ENCODE measurements around the gene LAT. TPM values are rescaled to one million over a fixed set of nuclear protein-coding genes. Genes with fewer than 3 reads are reported as not detected.
"Not testable (repeated sequence)": the region's sequence is repeated elsewhere in the genome, so short reads cannot be mapped to it uniquely, and the experiment has no call there.

Gene LAT
- total RNA-seq, 1 donor from 2014 or later, result 8.5 TPM

DNA sequence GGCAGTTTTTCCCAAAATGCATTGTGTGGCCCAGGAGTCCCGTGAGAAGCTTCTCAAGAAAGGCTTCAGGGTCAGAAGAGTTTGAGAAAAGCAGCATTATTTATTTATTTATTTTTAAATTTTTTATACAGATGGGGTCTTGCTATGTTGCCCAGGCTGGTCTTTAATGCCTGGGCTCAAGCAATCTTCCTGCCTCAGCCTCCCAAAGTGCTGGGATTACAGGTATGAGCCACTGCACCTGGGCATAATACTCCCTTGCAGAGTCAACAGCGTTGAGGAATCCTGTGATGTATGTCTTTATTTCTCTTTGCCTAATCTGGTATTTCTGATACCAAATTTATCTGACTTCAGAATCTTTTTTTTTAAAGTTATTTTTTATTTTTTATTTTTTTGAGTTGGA, 15.2 kb downstream of the LAT start:
- Mint-ChIP-seq H3K4me1 (ENCODE audit: unreplicated experiment) (no peaks in the 10 kb centered on the region), H3K27ac (no peak overlapping the region), H3K4me3 (no peak overlapping the region), H3K9me3 (no peaks in the 10 kb centered on the region), H3K36me3 (no peaks in the 10 kb centered on the region), H3K27me3 (peaks cover 34% of the 10 kb centered on the region)
- no peak for DNase-seq (ENCODE audit: extremely low spot score, unreplicated experiment)
- TF ChIP-seq, protein P1, sequence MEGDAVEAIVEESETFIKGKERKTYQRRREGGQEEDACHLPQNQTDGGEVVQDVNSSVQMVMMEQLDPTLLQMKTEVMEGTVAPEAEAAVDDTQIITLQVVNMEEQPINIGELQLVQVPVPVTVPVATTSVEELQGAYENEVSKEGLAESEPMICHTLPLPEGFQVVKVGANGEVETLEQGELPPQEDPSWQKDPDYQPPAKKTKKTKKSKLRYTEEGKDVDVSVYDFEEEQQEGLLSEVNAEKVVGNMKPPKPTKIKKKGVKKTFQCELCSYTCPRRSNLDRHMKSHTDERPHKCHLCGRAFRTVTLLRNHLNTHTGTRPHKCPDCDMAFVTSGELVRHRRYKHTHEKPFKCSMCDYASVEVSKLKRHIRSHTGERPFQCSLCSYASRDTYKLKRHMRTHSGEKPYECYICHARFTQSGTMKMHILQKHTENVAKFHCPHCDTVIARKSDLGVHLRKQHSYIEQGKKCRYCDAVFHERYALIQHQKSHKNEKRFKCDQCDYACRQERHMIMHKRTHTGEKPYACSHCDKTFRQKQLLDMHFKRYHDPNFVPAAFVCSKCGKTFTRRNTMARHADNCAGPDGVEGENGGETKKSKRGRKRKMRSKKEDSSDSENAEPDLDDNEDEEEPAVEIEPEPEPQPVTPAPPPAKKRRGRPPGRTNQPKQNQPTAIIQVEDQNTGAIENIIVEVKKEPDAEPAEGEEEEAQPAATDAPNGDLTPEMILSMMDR (conservative IDR thresholded peaks at IDR 0.05), result no peak

DNA sequence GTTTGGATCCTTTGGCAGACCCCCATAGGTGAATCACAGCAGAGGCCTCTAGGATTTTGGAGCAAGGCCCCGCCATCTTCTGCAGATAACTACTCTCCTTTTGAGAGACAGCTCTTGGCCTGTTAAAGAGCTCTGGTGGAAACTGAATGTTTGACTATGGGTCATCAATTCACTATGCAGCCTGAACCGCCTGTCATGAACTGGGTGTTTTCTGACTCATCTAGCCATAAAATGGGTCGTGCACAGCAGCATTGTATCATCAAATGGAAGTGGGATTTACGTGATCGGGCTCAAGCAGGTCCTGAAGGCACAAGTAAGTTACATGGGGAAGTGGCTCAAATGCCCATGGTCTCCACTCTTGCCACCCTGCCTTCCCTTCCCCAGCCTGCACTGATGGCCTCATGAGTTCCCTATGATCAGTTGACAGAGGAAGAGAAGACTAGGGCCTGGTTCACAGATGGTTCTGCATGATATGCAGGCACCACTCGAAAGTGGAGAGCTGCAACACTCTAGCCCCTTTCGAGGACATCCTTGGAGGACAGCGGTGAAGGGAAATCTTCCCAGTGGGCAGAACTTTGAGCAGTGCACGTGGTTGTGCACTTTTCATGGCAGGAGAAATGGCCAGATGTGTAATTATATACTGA, 19.8 kb downstream of the LAT start:
- not testable (repeated sequence) for H3K9me3 Mint-ChIP-seq; DNase-seq (ENCODE audit: extremely low spot score, unreplicated experiment); H3K4me3 Mint-ChIP-seq; H3K4me1 Mint-ChIP-seq (ENCODE audit: unreplicated experiment); H3K27ac Mint-ChIP-seq; H3K36me3 Mint-ChIP-seq
- peaks cover 31% of the 10 kb centered on the region for H3K27me3 Mint-ChIP-seq

DNA sequence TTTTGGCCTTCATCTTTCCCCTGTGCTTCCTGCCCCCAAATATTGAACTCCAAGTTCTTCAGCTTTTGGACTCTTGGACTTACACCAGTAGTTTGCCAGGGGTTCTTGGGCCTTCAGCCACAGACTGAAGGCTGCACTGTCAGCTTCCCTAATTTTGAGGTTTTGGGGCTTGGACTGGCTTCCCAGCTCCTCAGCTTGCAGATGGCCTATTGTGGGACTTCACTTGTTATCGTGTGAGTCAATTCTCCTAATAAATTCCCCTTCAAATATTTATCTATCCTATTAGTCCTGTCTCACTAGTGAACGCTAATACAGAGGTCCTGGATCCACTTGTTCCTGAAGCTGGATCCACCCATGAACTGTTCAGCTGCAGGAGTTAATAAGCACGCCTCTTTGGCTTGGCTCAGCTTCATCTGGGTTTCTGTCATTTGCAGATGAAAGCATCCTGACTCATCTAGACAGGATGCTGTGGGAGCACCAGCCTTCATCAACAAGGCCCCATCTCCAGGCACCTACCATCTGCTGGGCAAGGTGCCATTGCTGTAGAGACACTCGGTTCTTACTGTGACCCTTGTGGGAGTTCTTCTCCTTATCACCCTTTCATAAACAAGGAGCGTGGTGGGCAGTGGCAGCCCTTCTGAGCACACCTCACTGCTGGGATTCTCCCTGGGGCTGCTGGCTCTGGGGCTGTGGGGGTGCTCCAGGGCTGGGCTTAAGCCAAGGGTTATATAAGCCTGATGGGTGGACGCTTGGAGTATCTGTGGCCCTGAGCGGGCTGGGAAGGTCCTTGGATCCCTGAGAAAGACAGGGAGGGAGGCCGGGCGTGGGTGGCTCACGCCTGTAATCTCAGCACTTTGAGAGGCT, 23.1 kb downstream of the LAT start:
- DNase-seq (ENCODE audit: extremely low spot score, unreplicated experiment), result no peak
- Mint-ChIP-seq H3K4me1 (ENCODE audit: unreplicated experiment) (no peaks in the 10 kb centered on the region), H3K9me3 (no peaks in the 10 kb centered on the region), H3K36me3 (no peaks in the 10 kb centered on the region), H3K27ac (no peak overlapping the region), H3K4me3 (no peak overlapping the region), H3K27me3 (peaks cover 27% of the 10 kb centered on the region)
- TF ChIP-seq, protein P1 (conservative IDR thresholded peaks at IDR 0.05), result no peak

DNA sequence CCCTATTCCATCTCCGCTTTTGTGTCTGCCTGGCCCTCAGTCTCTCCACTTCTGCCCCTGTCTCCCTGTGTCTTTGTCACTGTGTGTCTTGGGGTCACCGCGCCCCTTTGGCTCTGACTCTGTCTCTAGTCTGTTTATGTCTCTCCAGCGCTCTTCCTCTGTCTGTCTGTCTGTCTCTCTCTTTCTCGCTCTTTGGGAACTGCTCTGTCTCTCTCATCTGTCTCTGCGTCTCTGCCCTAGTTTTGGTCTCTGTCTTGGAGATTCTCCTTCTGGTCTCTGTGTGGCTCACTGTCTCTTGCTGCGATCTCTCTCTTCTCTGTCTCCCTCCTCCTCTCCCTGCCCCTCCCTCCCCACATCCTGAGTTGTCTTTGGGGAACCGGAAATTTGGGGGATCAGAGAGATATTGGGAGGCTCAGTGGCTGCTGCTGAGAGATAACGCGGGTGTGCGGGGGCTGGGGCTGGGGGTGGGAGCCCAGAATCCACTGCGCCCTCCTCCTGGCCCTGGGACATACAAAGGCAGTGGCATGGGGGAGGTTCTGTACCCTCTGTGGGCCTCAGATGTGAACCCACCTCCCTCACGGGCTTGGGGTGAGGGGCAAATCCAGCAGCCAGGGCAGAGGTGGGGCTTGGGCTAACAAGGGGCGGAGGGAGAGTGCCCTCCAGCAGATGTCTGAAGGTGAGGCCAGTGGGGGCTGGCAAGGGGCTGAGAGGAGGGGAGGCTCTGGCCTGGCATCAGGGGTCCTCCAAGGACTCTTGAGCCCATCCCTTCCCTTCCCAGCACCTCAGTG, 24.4 kb downstream of the LAT start:
- Mint-ChIP-seq H3K4me3 (no peak overlapping the region), H3K36me3 (no peaks in the 10 kb centered on the region), H3K27ac (no peak overlapping the region), H3K9me3 (no peaks in the 10 kb centered on the region), H3K4me1 (ENCODE audit: unreplicated experiment) (no peaks in the 10 kb centered on the region), H3K27me3 (peaks cover 16% of the 10 kb centered on the region)
- TF ChIP-seq, protein P1 (conservative IDR thresholded peaks at IDR 0.05), result no peak
- DNase-seq (ENCODE audit: extremely low spot score, unreplicated experiment), result no peak

DNA sequence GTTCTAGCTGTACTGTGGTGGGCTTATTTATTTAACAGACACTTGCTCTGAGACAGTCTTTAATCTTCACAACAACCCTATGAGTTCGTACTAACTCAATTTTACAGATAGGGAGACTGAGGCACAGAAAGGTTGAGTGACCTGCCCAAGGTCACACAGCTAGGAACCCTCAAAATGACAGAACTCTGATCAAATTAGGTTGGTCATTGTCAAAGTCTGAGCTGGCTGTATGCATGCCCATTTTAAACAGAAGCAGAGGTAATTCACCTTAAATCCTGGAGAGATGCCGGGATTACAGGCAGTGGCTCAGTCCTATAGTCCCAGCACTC, 24.9 kb downstream of the LAT start:
- no peaks in the 10 kb centered on the region for H3K4me1 Mint-ChIP-seq (ENCODE audit: unreplicated experiment)
- H3K27ac Mint-ChIP-seq, result no peak overlapping the region
- no peak overlapping the region for H3K4me3 Mint-ChIP-seq
- TF ChIP-seq, protein P1 (conservative IDR thresholded peaks at IDR 0.05), result no peak
- H3K27me3 Mint-ChIP-seq, result peaks cover 11% of the 10 kb centered on the region
- H3K9me3 Mint-ChIP-seq, result no peaks in the 10 kb centered on the region
- H3K36me3 Mint-ChIP-seq, result no peaks in the 10 kb centered on the region
- DNase-seq (ENCODE audit: extremely low spot score, unreplicated experiment), result no peak

DNA sequence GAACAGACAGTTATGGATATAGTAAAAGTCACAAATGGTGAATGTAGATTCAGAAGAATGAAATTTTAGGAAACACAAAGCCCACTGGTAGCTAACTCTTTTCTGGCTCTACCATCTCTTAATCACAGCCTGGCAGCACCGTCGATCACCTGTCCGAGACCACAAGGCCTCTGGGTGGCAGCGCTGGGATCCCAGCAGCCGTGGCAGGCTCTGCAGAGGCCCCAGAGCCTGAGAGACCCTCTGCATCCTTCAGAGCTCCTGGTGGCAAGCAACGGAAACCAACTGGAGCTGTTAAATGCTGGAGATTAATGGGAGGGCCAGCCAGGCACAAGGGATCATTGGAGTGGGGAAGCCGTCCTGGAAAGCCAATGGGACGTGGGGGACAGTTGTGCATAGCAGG, 26.3 kb downstream of the LAT start:
- DNase-seq (ENCODE audit: extremely low spot score, unreplicated experiment), result no peak
- no peaks in the 10 kb centered on the region for H3K9me3 Mint-ChIP-seq
- peaks cover 4% of the 10 kb centered on the region for H3K27me3 Mint-ChIP-seq
- H3K36me3 Mint-ChIP-seq, result no peaks in the 10 kb centered on the region
- no peak overlapping the region for H3K4me3 Mint-ChIP-seq
- H3K4me1 Mint-ChIP-seq (ENCODE audit: unreplicated experiment), result no peaks in the 10 kb centered on the region
- no peak overlapping the region for H3K27ac Mint-ChIP-seq
- TF ChIP-seq, protein P1 (conservative IDR thresholded peaks at IDR 0.05), result peak; percentile 32
